ENCODE results near the gene TTLL12.

The TTLL12 gene

GRCh38 chr22:43167001-43167589 is 19.8 kb downstream of the TTLL12 start:
- no peak overlapping the region for H3K4me3 ChIP-seq
- H3K36me3 ChIP-seq: peaks cover 18 to 75% (median 57%) of the 10 kb centered on the region in 3 donors
- no peaks in the 10 kb centered on the region for H3K9me3 ChIP-seq
- no peak for TF ChIP-seq CTCF (IDR thresholded peaks at IDR 0.05)
- intact Hi-C loops (cut with DNase I; ENCODE audit: low total_unique reads): no loop called here
- H3K27ac ChIP-seq: no peak overlapping the region
- peaks cover 0 to 27% (median 7%) of the 10 kb centered on the region in 4 donors for H3K4me1 ChIP-seq
- no peak for DNase-seq
- H3K27me3 ChIP-seq: no peaks in the 10 kb centered on the region

GRCh38 chr22:43166132-43166930 is 20.6 kb downstream of the TTLL12 start:
- intact Hi-C loops (cut with DNase I; ENCODE audit: low total_unique reads): no loop called here

DNA sequence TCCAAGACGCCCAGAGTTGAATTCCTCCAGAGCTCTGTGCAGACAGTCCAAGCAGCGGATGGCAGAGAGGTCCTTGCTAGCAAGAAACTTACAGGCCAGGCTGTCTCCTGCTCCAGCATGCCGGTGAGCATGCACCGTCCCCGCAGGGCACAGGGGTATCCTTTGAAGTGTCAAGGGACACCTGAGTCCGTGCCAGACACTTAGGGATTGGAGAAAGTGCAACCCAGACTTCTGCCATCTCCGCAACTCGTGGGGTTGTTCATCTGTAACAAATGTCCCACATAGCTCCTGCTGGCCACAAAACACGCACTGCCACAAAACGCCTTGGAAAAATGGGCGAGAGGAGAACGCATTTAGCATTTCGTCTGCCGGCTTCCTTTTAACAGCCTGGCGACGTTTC is 22.3 kb downstream of the TTLL12 start:
- no peaks in the 10 kb centered on the region for H3K27me3 ChIP-seq
- TF ChIP-seq CTCF (IDR thresholded peaks at IDR 0.05): no peak
- H3K4me3 ChIP-seq: no peak overlapping the region
- H3K36me3 ChIP-seq: peaks cover 0 to 75% (median 39%) of the 10 kb centered on the region in 3 donors
- DNase-seq: no peak
- no peak overlapping the region for H3K27ac ChIP-seq
- no peaks in the 10 kb centered on the region for H3K9me3 ChIP-seq
- peaks cover 0 to 30% (median 8%) of the 10 kb centered on the region in 4 donors for H3K4me1 ChIP-seq
- intact Hi-C loops (cut with DNase I; ENCODE audit: low total_unique reads): no loop called here

More at GRCh38 chr22:43166132-43166930, 20.6 kb downstream of the TTLL12 start:
- Histone ChIP-seq H3K4me3 (no peak overlapping the region), H3K4me1 (peaks cover 0 to 27% (median 7%) of the 10 kb centered on the region in 4 donors), H3K27ac (no peak overlapping the region), H3K9me3 (no peaks in the 10 kb centered on the region), H3K36me3 (peaks cover 10 to 75% (median 51%) of the 10 kb centered on the region in 3 donors), H3K27me3 (no peaks in the 10 kb centered on the region)
- DNase-seq: no peak
- no peak for TF ChIP-seq CTCF (IDR thresholded peaks at IDR 0.05)

DNA sequence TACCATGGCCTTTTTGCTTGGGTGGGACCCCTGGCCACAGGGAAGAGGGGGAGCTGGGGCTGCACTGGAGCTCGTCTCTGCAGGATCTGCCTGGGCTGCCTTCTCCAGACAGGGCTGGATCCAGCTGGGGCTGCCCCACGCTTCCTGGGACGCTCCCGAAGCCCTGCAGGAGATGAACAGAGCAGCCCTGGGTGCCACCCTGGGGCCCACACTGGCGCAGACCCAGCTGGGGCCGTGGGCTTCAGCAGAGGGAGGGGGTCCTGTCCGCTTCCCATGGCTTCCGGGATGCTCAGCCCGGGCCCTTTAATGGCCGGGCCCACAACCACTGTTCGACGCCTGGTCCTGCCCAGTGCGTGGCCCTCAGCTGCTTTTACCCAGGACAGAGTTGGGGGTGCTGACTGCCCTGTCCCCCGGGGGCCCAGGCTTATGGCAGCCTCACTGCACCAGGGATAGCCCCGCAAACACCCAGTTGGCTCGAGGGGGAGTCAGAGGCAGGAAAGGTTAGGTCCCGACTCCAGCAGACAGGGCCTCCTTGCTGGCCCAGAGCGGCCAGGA is 23.6 kb downstream of the TTLL12 start:
- Histone ChIP-seq H3K27me3 (no peaks in the 10 kb centered on the region), H3K27ac (peak overlapping the region in 1 of 2 donors; percentile 18)
- intact Hi-C loops (cut with DNase I; ENCODE audit: low total_unique reads): no loop called here

More for the DNA sequence above, 23.6 kb downstream of the TTLL12 start:
- Histone ChIP-seq H3K9me3 (no peaks in the 10 kb centered on the region), H3K4me1 (peaks cover 0 to 28% (median 5%) of the 10 kb centered on the region in 4 donors), H3K4me3 (no peak overlapping the region), H3K36me3 (peaks cover 0 to 71% (median 29%) of the 10 kb centered on the region in 3 donors)
- no peak for TF ChIP-seq CTCF (IDR thresholded peaks at IDR 0.05)
- DNase-seq: no peak
